Measurements from ENCODE around the gene PIK3CB. TPM values are rescaled to one million over a fixed set of nuclear protein-coding genes. Genes with fewer than 3 reads are reported as not detected.
"Not testable (repeated sequence)": the region's sequence is repeated elsewhere in the genome, so short reads cannot be mapped to it uniquely, and the experiment has no call there.

The PIK3CB gene
- total and polyA plus RNA-seq, 11 donors: 6.9 to 38.1 (median 29.4) TPM

DNA sequence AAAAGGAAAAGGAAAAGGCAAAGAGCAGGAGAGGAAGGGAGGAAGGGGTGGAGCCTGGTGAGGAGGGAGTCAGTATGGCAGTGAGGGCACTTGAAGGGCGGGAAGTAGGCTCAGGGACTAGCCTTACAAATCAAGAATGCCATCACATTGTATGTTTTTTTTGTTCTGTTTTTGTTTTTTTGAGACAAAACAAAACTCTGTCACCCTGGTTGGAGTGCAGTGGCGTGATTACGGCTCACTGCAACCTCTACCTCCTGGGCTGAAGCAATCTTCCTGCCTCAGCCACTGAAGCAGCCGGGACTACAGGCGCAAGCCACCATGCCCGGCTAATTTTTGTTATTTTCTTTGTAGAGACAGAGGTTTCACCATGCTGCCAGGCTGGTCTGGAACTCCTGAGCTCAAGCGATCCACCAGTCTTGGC, 10.5 kb upstream of the PIK3CB start:
- H3K4me3 ChIP-seq: no peak overlapping the region
- no peaks in the 10 kb centered on the region for H3K36me3 ChIP-seq
- TF ChIP-seq POLR2A (IDR thresholded peaks at IDR 0.05): no peak
- TF ChIP-seq, protein P1, sequence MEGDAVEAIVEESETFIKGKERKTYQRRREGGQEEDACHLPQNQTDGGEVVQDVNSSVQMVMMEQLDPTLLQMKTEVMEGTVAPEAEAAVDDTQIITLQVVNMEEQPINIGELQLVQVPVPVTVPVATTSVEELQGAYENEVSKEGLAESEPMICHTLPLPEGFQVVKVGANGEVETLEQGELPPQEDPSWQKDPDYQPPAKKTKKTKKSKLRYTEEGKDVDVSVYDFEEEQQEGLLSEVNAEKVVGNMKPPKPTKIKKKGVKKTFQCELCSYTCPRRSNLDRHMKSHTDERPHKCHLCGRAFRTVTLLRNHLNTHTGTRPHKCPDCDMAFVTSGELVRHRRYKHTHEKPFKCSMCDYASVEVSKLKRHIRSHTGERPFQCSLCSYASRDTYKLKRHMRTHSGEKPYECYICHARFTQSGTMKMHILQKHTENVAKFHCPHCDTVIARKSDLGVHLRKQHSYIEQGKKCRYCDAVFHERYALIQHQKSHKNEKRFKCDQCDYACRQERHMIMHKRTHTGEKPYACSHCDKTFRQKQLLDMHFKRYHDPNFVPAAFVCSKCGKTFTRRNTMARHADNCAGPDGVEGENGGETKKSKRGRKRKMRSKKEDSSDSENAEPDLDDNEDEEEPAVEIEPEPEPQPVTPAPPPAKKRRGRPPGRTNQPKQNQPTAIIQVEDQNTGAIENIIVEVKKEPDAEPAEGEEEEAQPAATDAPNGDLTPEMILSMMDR (IDR thresholded peaks at IDR 0.05): no peak
- ATAC-seq (peak in 3 of 4 donors; percentile 37 to 80 (median 43)), DNase-seq (peak in 2 of 5 donors; percentile 18 to 40)
- intact Hi-C loops (cut with DNase I): loop anchor here in 1 of 10 donors (5.0 kb wide), 1 partner anchor 52 kb away; no protein-coding TSS in a partner anchor
- H3K4me1 ChIP-seq: peaks cover 0 to 21% (median 5%) of the 10 kb centered on the region in 12 donors
- 61 to 73% (median 67%) methylated on average over 7 of the region's 7 CpGs for WGBS, 4 donors
- no peaks in the 10 kb centered on the region for H3K27me3 ChIP-seq
- H3K27ac ChIP-seq: peak overlapping the region in 8 of 12 donors; percentile 19 to 65 (median 58)
- H3K9me3 ChIP-seq: no peaks in the 10 kb centered on the region

DNA sequence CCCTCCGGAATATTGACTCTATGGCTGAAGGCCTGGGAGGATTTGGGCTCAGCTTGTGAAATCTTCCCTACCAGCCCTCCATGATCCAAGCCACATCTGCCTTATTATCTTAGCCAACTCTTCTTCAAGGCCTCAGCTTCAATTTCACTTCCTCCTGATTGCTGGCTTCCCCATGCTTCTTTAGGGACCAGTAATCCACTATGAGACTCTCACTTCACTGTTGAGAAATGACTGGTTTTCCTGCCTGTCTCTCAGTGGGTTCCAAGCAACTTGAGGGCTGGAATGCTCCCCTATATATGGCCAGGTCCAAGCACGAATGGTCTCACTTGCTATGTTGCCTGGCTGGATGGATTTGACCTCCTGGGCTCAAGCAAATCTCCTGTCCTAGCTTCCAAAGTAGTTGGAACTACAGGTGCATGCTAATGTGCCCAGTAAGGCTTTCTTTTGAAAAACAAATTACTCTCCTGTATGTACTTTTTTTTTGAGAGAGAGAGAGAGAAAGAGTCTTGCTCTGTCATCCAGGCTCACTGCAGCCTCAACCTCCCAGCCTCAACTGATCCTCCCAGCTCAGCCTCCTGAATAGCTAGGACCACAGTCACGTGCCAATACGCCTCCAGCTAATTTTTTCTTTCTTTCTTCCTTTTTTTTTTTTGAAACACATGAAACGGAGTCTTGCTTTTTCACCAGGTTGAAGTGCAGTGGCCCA, 7.9 kb upstream of the PIK3CB start:
- Histone ChIP-seq H3K36me3 (no peaks in the 10 kb centered on the region), H3K9me3 (no peaks in the 10 kb centered on the region), H3K4me1 (peaks cover 0 to 21% (median 5%) of the 10 kb centered on the region in 12 donors), H3K27ac (peak overlapping the region in 1 of 12 donors; percentile 35), H3K4me3 (no peak overlapping the region), H3K27me3 (no peaks in the 10 kb centered on the region)
- 81 to 84% (median 83%) methylated on average over 5 of the region's 5 CpGs for WGBS, 4 donors
- DNase-seq: no peak
- peak in 2 of 4 donors; percentile 16 to 58 for ATAC-seq
- intact Hi-C loops (cut with DNase I): no loop called here
- TF ChIP-seq POLR2A (IDR thresholded peaks at IDR 0.05): no peak
- TF ChIP-seq, protein P1 (IDR thresholded peaks at IDR 0.05): no peak

DNA sequence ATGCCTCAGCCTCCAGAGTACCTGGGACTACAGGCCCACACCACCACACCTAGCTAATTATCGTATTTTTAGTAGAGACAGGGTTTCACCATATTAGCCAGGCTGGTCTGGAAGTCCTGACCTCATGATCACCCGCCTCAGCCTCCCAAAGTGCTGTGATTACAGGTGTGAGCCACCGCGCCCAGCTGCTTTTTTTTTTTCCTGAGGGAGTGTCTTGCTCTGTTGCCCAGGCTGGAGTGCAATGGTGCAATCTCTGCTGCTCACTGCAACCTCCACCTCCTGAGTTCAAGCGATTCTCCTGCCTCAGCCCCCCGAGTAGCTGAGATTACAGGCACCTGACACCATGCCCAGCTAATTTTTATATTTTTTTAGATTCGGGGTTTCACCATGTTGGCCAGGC, 3.7 kb upstream of the PIK3CB start:
- not testable (repeated sequence) for H3K9me3 ChIP-seq, H3K27ac ChIP-seq, H3K27me3 ChIP-seq, ATAC-seq, H3K36me3 ChIP-seq, H3K4me3 ChIP-seq, DNase-seq
- peaks cover 0 to 14% (median 7%) of the 10 kb centered on the region in 12 donors for H3K4me1 ChIP-seq
- 96 to 100% (median 97%) methylated on average over 7 of the region's 7 CpGs for WGBS, 4 donors
- intact Hi-C loops (cut with DNase I): loop anchor here in 8 of 10 donors (5.0 to 10.0 kb wide), 7 partner anchors 59 to 244 kb away; partner anchors contain the start of genes CEP70 (in 1 of the 8) and FAIM (in 1 of the 8)

DNA sequence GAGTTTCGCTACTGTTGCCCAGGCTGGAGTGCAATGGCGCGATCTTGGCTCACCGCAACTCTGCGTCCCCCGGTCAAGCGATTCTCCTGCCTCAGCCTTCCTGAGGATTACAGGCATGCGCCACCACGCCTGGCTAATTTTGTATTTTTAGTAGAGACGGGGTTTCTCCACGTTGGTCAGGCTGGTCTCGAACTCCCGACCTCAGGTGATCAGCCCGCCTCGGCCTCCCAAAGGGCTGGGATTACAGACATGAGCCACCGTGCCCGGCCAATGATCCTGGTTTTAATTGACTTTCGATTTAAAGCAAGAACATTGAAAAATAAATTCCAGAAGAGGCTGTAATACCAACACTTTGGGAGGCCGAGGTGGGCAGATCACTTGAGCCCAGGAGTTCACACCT, 1.1 kb upstream of the PIK3CB start:
- H3K4me1 ChIP-seq: peaks cover 0 to 29% (median 10%) of the 10 kb centered on the region in 12 donors
- H3K27me3 ChIP-seq, DNase-seq, H3K36me3 ChIP-seq, ATAC-seq, H3K9me3 ChIP-seq: not testable (repeated sequence)
- peak overlapping the region in 11 of 12 donors; percentile 77 to 99 (median 96) for H3K27ac ChIP-seq
- WGBS, 4 donors: 96 to 97% (median 97%) methylated on average over 19 of the region's 19 CpGs
- intact Hi-C loops (cut with DNase I): loop anchor here in 9 of 10 donors (1.0 to 10.0 kb wide), 13 partner anchors 61 to 241 kb away; partner anchors contain the start of genes FAIM (in 2 of the 9) and CEP70 (in 1 of the 9)
- H3K4me3 ChIP-seq: peak overlapping the region in 1 of 12 donors; percentile 96

DNA sequence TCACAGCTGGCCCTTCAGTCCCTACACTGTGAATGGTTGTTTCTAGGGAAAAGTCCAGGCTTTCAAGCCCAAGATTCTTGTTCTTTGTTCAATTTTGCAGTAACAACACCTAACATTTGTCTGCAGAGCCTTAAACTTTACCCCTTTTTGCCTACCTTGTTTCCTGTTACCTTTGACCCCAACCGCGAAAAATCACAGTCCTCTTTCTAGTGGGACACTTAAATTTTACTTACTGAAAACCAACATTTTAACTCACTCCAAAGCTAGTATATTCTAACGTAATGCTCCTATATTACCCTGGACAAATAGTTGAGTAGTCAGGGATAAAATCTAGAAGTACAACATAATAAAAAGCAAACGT, 649 bp upstream of the PIK3CB start:
- no peaks in the 10 kb centered on the region for H3K27me3 ChIP-seq
- intact Hi-C loops (cut with DNase I): loop anchor here in 9 of 10 donors (1.0 to 10.0 kb wide), 13 partner anchors 61 to 241 kb away; partner anchors contain the start of genes FAIM (in 2 of the 9) and CEP70 (in 1 of the 9)
- no peak for ATAC-seq
- H3K27ac ChIP-seq: peak overlapping the region; percentile 77 to 99 (median 96)
- TF ChIP-seq, protein P1 (IDR thresholded peaks at IDR 0.05): no peak
- TF ChIP-seq POLR2A (IDR thresholded peaks at IDR 0.05): no peak
- H3K4me1 ChIP-seq: peaks cover 0 to 29% (median 10%) of the 10 kb centered on the region in 12 donors
- H3K4me3 ChIP-seq: peak overlapping the region; percentile 86 to 100 (median 96)
- no peaks in the 10 kb centered on the region for H3K36me3 ChIP-seq
- no peak for DNase-seq
- no peaks in the 10 kb centered on the region for H3K9me3 ChIP-seq
- 52 to 58% (median 55%) methylated on average over 4 of the region's 4 CpGs for WGBS, 4 donors

Data from heart left ventricle (tissue), 16 donors.